Activated CD4-positive, alpha-beta T cell treated with anti-CD3 and anti-CD28 coated beads, Interleukin-2, Interleukin-4, amounts not matched to agents 100 ng/mL and 50 ng/mL, durations not matched to agents 16 hours and 8 hours (primary cell): ENCODE data around the gene RPS19BP1.
"Not testable (repeated sequence)": the region's sequence is repeated elsewhere in the genome, so short reads cannot be mapped to it uniquely, and the experiment has no call there.

ENCODE experiments used
- DNase-seq: peaks from one replicate; pipeline ENCODE4 v3.0.0-alpha.2; 2020; ENCODE audit warnings: low spot score

Gene RPS19BP1

GRCh38 chr22:39528681-39529486, 3.7 kb downstream of the RPS19BP1 start:
- peak; percentile 93 for DNase-seq

GRCh38 chr22:39528080-39528661, 4.4 kb downstream of the RPS19BP1 start:
- DNase-seq: no peak

GRCh38 chr22:39527481-39527961, 5.0 kb downstream of the RPS19BP1 start:
- DNase-seq: no peak

- no peak for DNase-seq
Observed at GRCh38 chr22:39526736-39527171, 5.8 kb downstream of the RPS19BP1 start.

- DNase-seq: no peak
Observed at GRCh38 chr22:39525658-39525975, 6.9 kb downstream of the RPS19BP1 start.

GRCh38 chr22:39524753-39525657, 7.5 kb downstream of the RPS19BP1 start:
- no peak for DNase-seq

- no peak for DNase-seq
Observed at GRCh38 chr22:39524089-39524752, 8.3 kb downstream of the RPS19BP1 start.

GRCh38 chr22:39522567-39523300, 9.8 kb downstream of the RPS19BP1 start:
- no peak for DNase-seq

- not testable (repeated sequence) for DNase-seq
Observed at GRCh38 chr22:39522091-39522490, 10.5 kb downstream of the RPS19BP1 start.

GRCh38 chr22:39521106-39521885, 11.3 kb downstream of the RPS19BP1 start:
- DNase-seq: not testable (repeated sequence)

GRCh38 chr22:39520226-39521105, 12.1 kb downstream of the RPS19BP1 start, which contains the start of gene ATF4:
ATF4 (plus strand) TSS chr22:39520562; CDS start chr22:39521446, 884 bp downstream.
- DNase-seq: peak; percentile 89

GRCh38 chr22:39519681-39520225, 12.8 kb downstream of the RPS19BP1 start:
- DNase-seq: peak; percentile 98

GRCh38 chr22:39518996-39519680, 13.4 kb downstream of the RPS19BP1 start:
- DNase-seq: no peak

GRCh38 chr22:39518144-39518786, 14.3 kb downstream of the RPS19BP1 start:
- no peak for DNase-seq

- no peak for DNase-seq
Observed at GRCh38 chr22:39517470-39517869, 15.1 kb downstream of the RPS19BP1 start.

- DNase-seq: no peak
Observed at GRCh38 chr22:39515266-39516050, 17.1 kb downstream of the RPS19BP1 start.

GRCh38 chr22:39514373-39514973, 18.1 kb downstream of the RPS19BP1 start:
- DNase-seq: no peak
